Loucy (cell line): ENCODE data around the gene FAM83B.

Experiments used
- H2AFZ ChIP-seq: fragments of 200-600 bp; sonication (generic); 2 replicates; pipeline ENCODE4 v1.6.0; 2016; ENCODE audit warnings: antibody characterized with exemption, mild to moderate bottlenecking, low read length, moderate library complexity
- H3F3A ChIP-seq: fragments of 200-600 bp; 2 replicates; pipeline ENCODE4 v1.6.0; 2016; ENCODE audit warnings: antibody characterized with exemption, low read depth, mild to moderate bottlenecking
- H3K27me3 ChIP-seq: fragments of 200-600 bp; sonication (generic); 2 replicates; pipeline ENCODE4 v1.6.1; 2014; ENCODE audit warnings: low read length, mild to moderate bottlenecking; ENCODE audit not compliant: insufficient read depth, poor library complexity, severe bottlenecking
- H3K36me3 ChIP-seq: fragments of 200-600 bp; sonication (generic); 2 replicates; pipeline ENCODE4 v1.6.1; 2016; ENCODE audit warnings: low read length; ENCODE audit not compliant: insufficient read depth
- H3K4me1 ChIP-seq: fragments of 200-600 bp; sonication (generic); 2 replicates; pipeline ENCODE4 v1.5.1; 2014; ENCODE audit warnings: low read length, mild to moderate bottlenecking; ENCODE audit not compliant: insufficient read depth, poor library complexity, severe bottlenecking
- H3K4me2 ChIP-seq: fragments of 200-600 bp; sonication (generic); 2 replicates; pipeline ENCODE4 v1.6.0; 2014; ENCODE audit warnings: antibody characterized with exemption, low read length, low read depth, mild to moderate bottlenecking; ENCODE audit not compliant: poor library complexity, severe bottlenecking
- H3K4me3 ChIP-seq: fragments of 200-600 bp; sonication (generic); 2 replicates; pipeline ENCODE4 v1.5.1; 2014; ENCODE audit warnings: low read length, mild to moderate bottlenecking, mixed read lengths; ENCODE audit not compliant: poor library complexity, severe bottlenecking
- H3K79me2 ChIP-seq: fragments of 200-600 bp; sonication (generic); 2 replicates; pipeline ENCODE4 v1.6.1; 2014; ENCODE audit warnings: low read length; ENCODE audit not compliant: insufficient read depth
- H3K9ac ChIP-seq: fragments of 200-600 bp; sonication (generic); 2 replicates; pipeline ENCODE4 v1.6.0; 2014; ENCODE audit warnings: mild to moderate bottlenecking, low read depth, low read length, moderate library complexity; ENCODE audit not compliant: poor library complexity, severe bottlenecking
- H3K9me2 ChIP-seq: fragments of 200-600 bp; sonication (generic); replicated peaks from 2 replicates; pipeline ENCODE4 v1.6.1; 2016; ENCODE audit warnings: low read depth, low read length, mixed read lengths
- H3K9me3 ChIP-seq: fragments of 200-600 bp; sonication (generic); 2 replicates; pipeline ENCODE4 v1.6.1; 2014; ENCODE audit warnings: mild to moderate bottlenecking, antibody characterized with exemption, low read length, low read depth; ENCODE audit not compliant: insufficient read depth
- H4K20me1 ChIP-seq: fragments of 200-600 bp; sonication (generic); 2 replicates; pipeline ENCODE4 v1.6.0; 2014; ENCODE audit warnings: antibody characterized with exemption, low read length, mild to moderate bottlenecking; ENCODE audit not compliant: insufficient read depth, poor library complexity, severe bottlenecking
- EZH2phosphoT487 ChIP-seq: fragments of 200-600 bp; IDR thresholded peaks from 2 replicates; pipeline ENCODE4 v1.6.1; 2018; ENCODE audit warnings: antibody characterized with exemption, mild to moderate bottlenecking, moderate library complexity, borderline replicate concordance
- TF ChIP-seq, protein P1 (sequence below): fragments of 200-600 bp; sonication (generic); conservative IDR thresholded peaks from 2 replicates; pipeline ENCODE4 v1.5.1; 2014; ENCODE audit warnings: mild to moderate bottlenecking, antibody characterized with exemption, low read length

Gene FAM83B

DNA sequence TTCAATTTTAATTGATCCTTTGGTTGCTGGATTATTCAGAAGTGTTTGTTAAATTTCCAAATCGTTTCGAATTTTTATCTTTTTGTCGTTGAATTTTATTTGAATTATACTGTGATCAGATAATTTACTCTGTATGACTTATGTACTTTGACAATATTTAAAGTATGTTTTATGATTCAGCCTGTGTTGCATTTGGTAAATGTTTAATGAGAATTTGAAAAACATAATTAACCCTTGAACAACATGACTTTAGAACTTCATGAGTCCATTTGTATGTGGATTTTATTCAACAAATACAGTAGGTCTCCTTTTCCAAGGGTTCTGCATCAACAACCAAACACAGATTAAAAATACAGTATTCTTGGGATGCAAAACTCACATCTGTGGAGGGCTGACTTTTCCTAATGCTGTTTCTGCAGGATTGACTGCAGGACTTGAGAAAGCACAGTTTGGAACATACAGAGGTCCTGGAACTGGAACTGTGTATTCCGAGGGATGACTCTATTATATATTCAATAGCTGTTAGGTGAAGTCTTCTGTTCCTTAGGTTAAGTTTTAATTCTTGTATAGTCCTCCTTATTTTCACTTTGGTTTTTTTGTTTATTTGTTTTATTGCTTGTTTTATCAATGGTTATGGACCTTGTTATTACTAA, 40.5 kb downstream of the FAM83B start:
- TF ChIP-seq EZH2phosphoT487 = no peak
- TF ChIP-seq, protein P1, sequence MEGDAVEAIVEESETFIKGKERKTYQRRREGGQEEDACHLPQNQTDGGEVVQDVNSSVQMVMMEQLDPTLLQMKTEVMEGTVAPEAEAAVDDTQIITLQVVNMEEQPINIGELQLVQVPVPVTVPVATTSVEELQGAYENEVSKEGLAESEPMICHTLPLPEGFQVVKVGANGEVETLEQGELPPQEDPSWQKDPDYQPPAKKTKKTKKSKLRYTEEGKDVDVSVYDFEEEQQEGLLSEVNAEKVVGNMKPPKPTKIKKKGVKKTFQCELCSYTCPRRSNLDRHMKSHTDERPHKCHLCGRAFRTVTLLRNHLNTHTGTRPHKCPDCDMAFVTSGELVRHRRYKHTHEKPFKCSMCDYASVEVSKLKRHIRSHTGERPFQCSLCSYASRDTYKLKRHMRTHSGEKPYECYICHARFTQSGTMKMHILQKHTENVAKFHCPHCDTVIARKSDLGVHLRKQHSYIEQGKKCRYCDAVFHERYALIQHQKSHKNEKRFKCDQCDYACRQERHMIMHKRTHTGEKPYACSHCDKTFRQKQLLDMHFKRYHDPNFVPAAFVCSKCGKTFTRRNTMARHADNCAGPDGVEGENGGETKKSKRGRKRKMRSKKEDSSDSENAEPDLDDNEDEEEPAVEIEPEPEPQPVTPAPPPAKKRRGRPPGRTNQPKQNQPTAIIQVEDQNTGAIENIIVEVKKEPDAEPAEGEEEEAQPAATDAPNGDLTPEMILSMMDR = no peak
- no peaks in the 10 kb centered on the region for H3K36me3 ChIP-seq
- H3K9me2 ChIP-seq = no peaks in the 10 kb centered on the region
- no peak overlapping the region for H3K4me3 ChIP-seq
- no peaks in the 10 kb centered on the region for H3K4me1 ChIP-seq
- no peak overlapping the region for H2AFZ ChIP-seq
- no peaks in the 10 kb centered on the region for H3K79me2 ChIP-seq
- H3K4me2 ChIP-seq = no peak overlapping the region
- no peak overlapping the region for H3K9ac ChIP-seq
- H3K27me3 ChIP-seq = no peaks in the 10 kb centered on the region
- H3F3A ChIP-seq = no peaks in the 10 kb centered on the region
- no peaks in the 10 kb centered on the region for H4K20me1 ChIP-seq
- no peaks in the 10 kb centered on the region for H3K9me3 ChIP-seq

DNA sequence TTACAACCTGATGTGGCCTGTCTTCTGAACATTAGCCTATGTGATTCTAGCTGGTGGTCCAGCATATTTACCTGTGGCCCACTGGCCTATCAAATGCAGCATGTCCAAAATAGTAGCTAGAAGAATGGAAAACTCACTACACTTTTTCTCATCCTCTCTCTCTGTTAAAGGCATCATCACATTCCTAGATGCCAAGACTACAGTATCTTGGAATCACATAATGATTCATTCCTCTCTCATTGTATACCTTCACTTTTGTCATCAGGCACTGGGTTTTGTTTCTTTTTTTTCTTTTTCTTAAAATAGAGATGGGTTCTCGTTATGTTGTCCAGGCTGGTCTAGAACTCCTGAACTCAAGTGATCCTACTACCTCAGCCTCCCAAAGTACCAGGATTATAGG, 45.0 kb downstream of the FAM83B start:
- Histone ChIP-seq H3F3A (no peaks in the 10 kb centered on the region), H3K4me1 (no peaks in the 10 kb centered on the region), H3K9me3 (no peaks in the 10 kb centered on the region), H3K36me3 (no peaks in the 10 kb centered on the region), H4K20me1 (no peaks in the 10 kb centered on the region), H3K4me3 (no peak overlapping the region), H3K9ac (no peak overlapping the region), H3K79me2 (no peaks in the 10 kb centered on the region), H2AFZ (no peak overlapping the region), H3K4me2 (no peak overlapping the region), H3K9me2 (no peaks in the 10 kb centered on the region), H3K27me3 (no peaks in the 10 kb centered on the region)
- TF ChIP-seq, protein P1 = no peak
- TF ChIP-seq EZH2phosphoT487 = no peak

DNA sequence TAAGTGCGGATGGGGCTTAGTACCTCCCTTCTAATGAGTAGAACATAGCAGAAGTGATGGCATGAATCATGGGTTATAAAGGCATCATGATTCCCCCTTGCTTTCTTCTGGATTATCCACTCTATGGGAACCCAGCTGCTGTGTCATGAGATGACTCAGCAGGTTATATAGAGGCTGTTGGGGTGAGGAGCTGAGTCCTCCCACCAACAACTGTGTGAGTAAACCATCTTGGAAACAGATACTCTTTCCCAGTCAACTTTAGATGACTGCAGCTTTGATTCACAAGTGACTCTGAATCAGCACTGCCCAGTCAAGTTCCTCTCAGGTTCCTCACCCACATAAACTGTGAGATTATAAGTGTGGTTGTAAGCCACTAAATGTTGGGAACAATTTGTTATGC, 46.3 kb downstream of the FAM83B start:
- Histone ChIP-seq H3K9me2 (no peaks in the 10 kb centered on the region), H3K36me3 (no peaks in the 10 kb centered on the region), H2AFZ (no peak overlapping the region), H3K27me3 (no peaks in the 10 kb centered on the region), H3K4me1 (no peaks in the 10 kb centered on the region), H3F3A (no peaks in the 10 kb centered on the region), H3K79me2 (no peaks in the 10 kb centered on the region), H3K9me3 (no peaks in the 10 kb centered on the region), H3K4me3 (no peak overlapping the region), H4K20me1 (no peaks in the 10 kb centered on the region), H3K9ac (no peak overlapping the region), H3K4me2 (no peak overlapping the region)
- TF ChIP-seq EZH2phosphoT487 = no peak
- TF ChIP-seq, protein P1 = no peak
